Kidney epithelial cell (primary cell): ENCODE measurements around the gene APP. TPM values are rescaled to one million over a fixed set of nuclear protein-coding genes. Genes with fewer than 3 reads are reported as not detected.

ENCODE experiments used
- DNase-seq: peaks from one replicate; pipeline ENCODE4 v3.0.0-alpha.2; 2010; ENCODE audit warnings: low read depth
- H3K27me3 ChIP-seq: 2 replicates; pipeline ENCODE4 v1.6.0; 2011; ENCODE audit warnings: low read length; ENCODE audit not compliant: control insufficient read depth, insufficient read depth
- H3K36me3 ChIP-seq: 2 replicates; pipeline ENCODE4 v1.5.1; 2011; ENCODE audit warnings: low read length; ENCODE audit not compliant: control insufficient read depth, insufficient read depth
- H3K4me3 ChIP-seq: 2 replicates; pipeline ENCODE4 v1.5.1; 2011; ENCODE audit warnings: low read depth, mild to moderate bottlenecking, control low read depth, low read length
- total RNA-seq: library from RNA; depleted of rRNA; stranded (reverse); fragments of >200 nt; gene quantifications from 2 replicates; pipeline ENCODE4 v1.2.3, GENCODE V29; 2015
- TF ChIP-seq, protein P1 (sequence below): IDR thresholded peaks from 2 replicates; pipeline ENCODE4 v1.5.1; 2011; ENCODE audit warnings: mild to moderate bottlenecking, moderate library complexity, low read length, control low read depth, inconsistent platforms; ENCODE audit not compliant: insufficient read depth, poor library complexity, severe bottlenecking

The APP gene
- total RNA-seq, 1 donor from 2014 or later = 624 TPM

GRCh38 chr21:26055010-26055409 lies 115.6 kb downstream of the APP start:
- no peak for DNase-seq
- Histone ChIP-seq H3K36me3 (no peaks in the 10 kb centered on the region), H3K4me3 (no peak overlapping the region), H3K27me3 (no peaks in the 10 kb centered on the region)
- TF ChIP-seq, protein P1, sequence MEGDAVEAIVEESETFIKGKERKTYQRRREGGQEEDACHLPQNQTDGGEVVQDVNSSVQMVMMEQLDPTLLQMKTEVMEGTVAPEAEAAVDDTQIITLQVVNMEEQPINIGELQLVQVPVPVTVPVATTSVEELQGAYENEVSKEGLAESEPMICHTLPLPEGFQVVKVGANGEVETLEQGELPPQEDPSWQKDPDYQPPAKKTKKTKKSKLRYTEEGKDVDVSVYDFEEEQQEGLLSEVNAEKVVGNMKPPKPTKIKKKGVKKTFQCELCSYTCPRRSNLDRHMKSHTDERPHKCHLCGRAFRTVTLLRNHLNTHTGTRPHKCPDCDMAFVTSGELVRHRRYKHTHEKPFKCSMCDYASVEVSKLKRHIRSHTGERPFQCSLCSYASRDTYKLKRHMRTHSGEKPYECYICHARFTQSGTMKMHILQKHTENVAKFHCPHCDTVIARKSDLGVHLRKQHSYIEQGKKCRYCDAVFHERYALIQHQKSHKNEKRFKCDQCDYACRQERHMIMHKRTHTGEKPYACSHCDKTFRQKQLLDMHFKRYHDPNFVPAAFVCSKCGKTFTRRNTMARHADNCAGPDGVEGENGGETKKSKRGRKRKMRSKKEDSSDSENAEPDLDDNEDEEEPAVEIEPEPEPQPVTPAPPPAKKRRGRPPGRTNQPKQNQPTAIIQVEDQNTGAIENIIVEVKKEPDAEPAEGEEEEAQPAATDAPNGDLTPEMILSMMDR = no peak

- TF ChIP-seq, protein P1 = no peak
- DNase-seq = no peak
- Histone ChIP-seq H3K36me3 (no peaks in the 10 kb centered on the region), H3K27me3 (no peaks in the 10 kb centered on the region), H3K4me3 (no peak overlapping the region)
Measured at GRCh38 chr21:26052057-26052456, 118.5 kb downstream of the APP start.

GRCh38 chr21:26050857-26051256 lies 119.7 kb downstream of the APP start:
- DNase-seq = no peak
- TF ChIP-seq, protein P1 = no peak
- H3K4me3 ChIP-seq = no peak overlapping the region
- no peaks in the 10 kb centered on the region for H3K27me3 ChIP-seq
- H3K36me3 ChIP-seq = no peaks in the 10 kb centered on the region

GRCh38 chr21:26049803-26050202 lies 120.8 kb downstream of the APP start:
- Histone ChIP-seq H3K27me3 (no peaks in the 10 kb centered on the region), H3K4me3 (no peak overlapping the region), H3K36me3 (no peaks in the 10 kb centered on the region)
- TF ChIP-seq, protein P1 = no peak
- DNase-seq = no peak

DNA sequence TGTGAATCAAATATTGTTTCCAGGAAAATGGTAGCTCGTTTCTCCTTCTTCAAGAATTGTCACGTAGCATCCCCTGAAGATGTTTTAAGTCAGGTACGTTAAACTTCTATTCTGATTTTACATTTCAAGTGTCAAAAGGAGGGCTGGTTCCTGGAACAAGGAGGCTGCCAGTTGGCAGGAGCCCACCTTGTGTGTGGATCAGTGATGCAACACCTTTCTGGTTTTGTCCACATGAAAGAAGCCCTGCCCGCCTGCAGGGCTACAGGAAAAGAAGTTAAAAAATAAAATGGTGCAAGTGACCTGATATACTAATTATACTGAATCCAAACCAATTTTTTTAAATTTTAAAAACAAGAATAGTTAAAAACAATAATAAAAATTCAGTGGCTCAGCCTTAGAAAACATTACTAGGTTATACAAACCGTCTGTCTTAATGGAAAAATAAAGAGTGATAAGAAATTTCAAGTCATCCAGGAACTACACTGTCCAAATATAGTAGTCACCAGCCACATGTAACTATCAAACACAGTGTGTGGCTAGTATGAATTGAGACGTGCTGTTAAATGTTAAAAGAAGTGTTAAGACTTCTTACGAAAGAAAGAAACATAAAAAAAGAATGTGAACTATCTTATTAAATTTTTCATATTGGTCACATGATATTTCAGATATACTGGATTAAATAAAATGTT lies 123.1 kb downstream of the APP start:
- DNase-seq = no peak
- no peaks in the 10 kb centered on the region for H3K27me3 ChIP-seq
- H3K36me3 ChIP-seq = no peaks in the 10 kb centered on the region
- TF ChIP-seq, protein P1 = no peak
- no peak overlapping the region for H3K4me3 ChIP-seq

DNA sequence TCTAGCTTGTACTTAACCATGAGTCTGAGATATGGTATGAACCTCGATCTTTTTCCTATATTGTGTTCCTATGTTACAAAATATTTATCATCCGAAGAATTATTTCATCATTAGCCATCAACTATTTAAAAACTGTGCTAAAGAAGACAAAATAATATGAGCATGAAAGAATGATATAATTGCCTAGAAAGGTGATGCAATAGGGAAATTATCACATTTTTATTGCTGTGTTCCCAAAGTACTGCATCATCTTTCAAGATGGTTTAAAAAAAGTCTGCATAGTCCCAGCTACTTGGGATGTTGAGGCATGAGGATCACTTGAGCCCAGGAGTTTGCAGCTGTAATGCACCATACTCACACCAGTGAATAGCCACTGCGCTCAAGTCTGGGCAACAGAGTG lies 126.7 kb downstream of the APP start:
- DNase-seq = no peak
- no peak overlapping the region for H3K4me3 ChIP-seq
- H3K36me3 ChIP-seq = no peaks in the 10 kb centered on the region
- TF ChIP-seq, protein P1 = no peak
- H3K27me3 ChIP-seq = no peaks in the 10 kb centered on the region
